Measurements from ENCODE around the gene RPL15. TPM values are rescaled to one million over a fixed set of nuclear protein-coding genes. Genes with fewer than 3 reads are reported as not detected.
A peak's percentile ranks its signal among the peaks of the same experiment; 100 is the strongest.

The RPL15 gene
- total and polyA plus RNA-seq, 3 donors from 2014 or later = 783 to 1,993 (median 1,409) TPM

DNA sequence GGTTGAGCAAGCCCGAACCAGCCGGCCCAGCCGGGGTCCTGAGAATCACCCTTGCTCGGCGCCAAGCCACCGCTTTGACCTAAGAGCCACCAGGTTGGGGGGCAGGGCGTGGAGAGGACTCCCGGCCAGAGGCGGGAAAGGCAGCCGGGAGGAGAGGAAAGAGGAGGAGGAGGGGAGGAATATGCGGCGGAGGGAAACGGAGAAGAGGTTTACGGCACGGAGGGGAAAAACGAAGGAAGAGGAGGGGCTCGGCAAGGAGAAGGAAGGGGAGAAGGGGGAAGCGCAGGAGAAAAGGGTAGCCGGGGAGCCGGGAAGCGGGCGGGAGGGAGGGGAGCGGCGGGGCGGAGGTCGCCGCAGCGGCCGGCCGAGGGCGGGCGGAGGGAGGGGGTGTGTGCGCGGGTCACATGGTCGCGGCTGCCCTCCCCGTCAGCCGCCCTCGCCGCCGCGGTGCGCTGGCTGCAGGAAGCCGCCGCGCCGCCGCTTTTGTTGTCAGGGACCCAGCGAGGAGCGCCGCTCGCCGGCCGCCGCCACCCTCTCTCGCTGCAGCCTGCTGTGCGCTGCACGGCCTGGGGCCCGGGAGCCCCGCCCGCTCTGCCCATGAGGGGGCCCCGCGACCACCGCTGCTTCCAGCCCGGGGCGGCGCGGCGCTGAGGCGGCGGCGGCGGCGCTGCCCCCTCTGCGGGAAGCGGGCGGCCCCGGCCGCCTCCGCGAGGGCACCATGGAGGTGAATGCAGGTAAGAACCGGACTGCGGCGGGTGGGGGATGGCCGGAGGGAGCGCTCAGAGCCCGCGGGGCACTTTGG lies 28.1 kb downstream of the RPL15 start, which contains the start of gene NR1D2:
Gene NR1D2, plus strand, starts transcription at position 426 of the 802 bp plus-strand sequence. Its CDS starts 293 bp downstream, at position 719.
- H3K36me3 ChIP-seq (ENCODE audit: low read depth, missing control alignments) = no peaks in the 10 kb centered on the region
- H3K4me3 ChIP-seq = peak within 1 kb of the TSS; percentile 70 to 91
- no peaks in the 10 kb centered on the region for H3K27me3 ChIP-seq
- intact Hi-C loops (cut with DNase I; ENCODE audit: low total_unique reads) = no loop called here
- no peaks in the 10 kb centered on the region for H3K9me3 ChIP-seq
- TF ChIP-seq, protein P1, sequence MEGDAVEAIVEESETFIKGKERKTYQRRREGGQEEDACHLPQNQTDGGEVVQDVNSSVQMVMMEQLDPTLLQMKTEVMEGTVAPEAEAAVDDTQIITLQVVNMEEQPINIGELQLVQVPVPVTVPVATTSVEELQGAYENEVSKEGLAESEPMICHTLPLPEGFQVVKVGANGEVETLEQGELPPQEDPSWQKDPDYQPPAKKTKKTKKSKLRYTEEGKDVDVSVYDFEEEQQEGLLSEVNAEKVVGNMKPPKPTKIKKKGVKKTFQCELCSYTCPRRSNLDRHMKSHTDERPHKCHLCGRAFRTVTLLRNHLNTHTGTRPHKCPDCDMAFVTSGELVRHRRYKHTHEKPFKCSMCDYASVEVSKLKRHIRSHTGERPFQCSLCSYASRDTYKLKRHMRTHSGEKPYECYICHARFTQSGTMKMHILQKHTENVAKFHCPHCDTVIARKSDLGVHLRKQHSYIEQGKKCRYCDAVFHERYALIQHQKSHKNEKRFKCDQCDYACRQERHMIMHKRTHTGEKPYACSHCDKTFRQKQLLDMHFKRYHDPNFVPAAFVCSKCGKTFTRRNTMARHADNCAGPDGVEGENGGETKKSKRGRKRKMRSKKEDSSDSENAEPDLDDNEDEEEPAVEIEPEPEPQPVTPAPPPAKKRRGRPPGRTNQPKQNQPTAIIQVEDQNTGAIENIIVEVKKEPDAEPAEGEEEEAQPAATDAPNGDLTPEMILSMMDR (IDR thresholded peaks at IDR 0.05) = no peak
- TF ChIP-seq POLR2A (IDR thresholded peaks at IDR 0.05) = no peak
- H3K4me1 ChIP-seq = peaks cover 15% of the 10 kb centered on the region
- 1% methylated on average over 47 to 60 of the region's 88 CpGs for WGBS, 2 donors
- peak; percentile 87 for DNase-seq
- peak within 1 kb of the TSS; percentile 94 to 99 for H3K27ac ChIP-seq

DNA sequence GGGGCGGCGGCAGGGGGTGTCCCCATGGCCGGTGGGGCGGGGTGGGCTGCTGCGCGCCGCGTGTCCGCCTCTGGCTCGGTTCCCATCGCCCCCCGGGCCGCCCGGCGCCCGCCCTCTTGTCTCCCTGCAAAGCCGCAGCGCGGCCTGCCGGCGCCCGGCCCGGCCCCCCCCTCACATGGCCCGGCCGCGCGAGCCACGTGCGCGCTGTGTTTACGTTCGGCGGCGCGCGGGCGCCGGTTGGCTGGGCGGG lies 28.7 kb downstream of the RPL15 start:
- Histone ChIP-seq H3K27ac (peak overlapping the region; percentile 94 to 99), H3K4me1 (peaks cover 20% of the 10 kb centered on the region), H3K36me3 (ENCODE audit: low read depth, missing control alignments) (no peaks in the 10 kb centered on the region), H3K4me3 (peak overlapping the region; percentile 70 to 91), H3K9me3 (no peaks in the 10 kb centered on the region), H3K27me3 (no peaks in the 10 kb centered on the region)
- 0% methylated on average over 6 of the region's 39 CpGs; no CpG with 5 or more reads in 1 of the 2 donors for WGBS, 2 donors
- intact Hi-C loops (cut with DNase I; ENCODE audit: low total_unique reads) = no loop called here
- TF ChIP-seq, protein P1 (IDR thresholded peaks at IDR 0.05) = no peak
- no peak for TF ChIP-seq POLR2A (IDR thresholded peaks at IDR 0.05)
- no peak for DNase-seq

GRCh38 chr3:23945913-23946687 lies 29.2 kb downstream of the RPL15 start:
- TF ChIP-seq, protein P1 (IDR thresholded peaks at IDR 0.05) = no peak
- TF ChIP-seq POLR2A (IDR thresholded peaks at IDR 0.05) = no peak
- peaks cover 20% of the 10 kb centered on the region for H3K4me1 ChIP-seq
- H3K9me3 ChIP-seq = no peaks in the 10 kb centered on the region
- H3K4me3 ChIP-seq = peak overlapping the region; percentile 70 to 91
- peak overlapping the region; percentile 89 to 99 for H3K27ac ChIP-seq
- H3K36me3 ChIP-seq (ENCODE audit: low read depth, missing control alignments) = no peaks in the 10 kb centered on the region
- DNase-seq = peak; percentile 98
- intact Hi-C loops (cut with DNase I; ENCODE audit: low total_unique reads) = no loop called here
- WGBS, 2 donors = 0 to 1% methylated on average over 8 to 67 of the region's 87 CpGs
- no peaks in the 10 kb centered on the region for H3K27me3 ChIP-seq

DNA sequence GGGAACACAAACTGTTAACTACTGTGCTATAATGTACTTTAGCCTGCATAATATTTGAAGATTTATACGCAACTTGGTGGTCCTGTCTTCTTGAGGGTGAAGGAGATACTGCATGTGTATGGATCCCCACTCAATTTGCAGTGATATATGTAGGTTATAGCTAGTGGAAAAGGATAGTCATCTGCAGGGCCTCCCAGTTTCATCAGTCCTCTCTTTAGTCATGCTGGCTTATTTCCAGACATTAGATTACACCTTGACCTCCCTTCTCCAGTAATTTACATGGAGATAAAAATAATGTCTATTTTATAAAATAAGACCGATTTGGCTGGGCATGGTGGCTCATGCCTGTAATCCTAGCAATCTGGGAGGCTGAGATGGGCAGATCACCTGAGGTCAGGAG lies 31.8 kb downstream of the RPL15 start:
- no peaks in the 10 kb centered on the region for H3K27me3 ChIP-seq
- H3K36me3 ChIP-seq (ENCODE audit: low read depth, missing control alignments) = no peaks in the 10 kb centered on the region
- WGBS, 2 donors = 58 to 73% methylated on average over 2 of the region's 2 CpGs
- no peak overlapping the region for H3K27ac ChIP-seq
- no peak overlapping the region for H3K4me3 ChIP-seq
- no peak for DNase-seq
- H3K9me3 ChIP-seq = no peaks in the 10 kb centered on the region
- intact Hi-C loops (cut with DNase I; ENCODE audit: low total_unique reads) = no loop called here
- no peak for TF ChIP-seq POLR2A (IDR thresholded peaks at IDR 0.05)
- TF ChIP-seq, protein P1 (IDR thresholded peaks at IDR 0.05) = no peak
- peaks cover 29% of the 10 kb centered on the region for H3K4me1 ChIP-seq
